ENCODE results near the gene VWA7. TPM values are rescaled to one million over a fixed set of nuclear protein-coding genes. Genes with fewer than 3 reads are reported as not detected.

The VWA7 gene
- total RNA-seq, 4 donors from 2014 or later, result 0.22 to 0.80 (median 0.58) TPM

DNA sequence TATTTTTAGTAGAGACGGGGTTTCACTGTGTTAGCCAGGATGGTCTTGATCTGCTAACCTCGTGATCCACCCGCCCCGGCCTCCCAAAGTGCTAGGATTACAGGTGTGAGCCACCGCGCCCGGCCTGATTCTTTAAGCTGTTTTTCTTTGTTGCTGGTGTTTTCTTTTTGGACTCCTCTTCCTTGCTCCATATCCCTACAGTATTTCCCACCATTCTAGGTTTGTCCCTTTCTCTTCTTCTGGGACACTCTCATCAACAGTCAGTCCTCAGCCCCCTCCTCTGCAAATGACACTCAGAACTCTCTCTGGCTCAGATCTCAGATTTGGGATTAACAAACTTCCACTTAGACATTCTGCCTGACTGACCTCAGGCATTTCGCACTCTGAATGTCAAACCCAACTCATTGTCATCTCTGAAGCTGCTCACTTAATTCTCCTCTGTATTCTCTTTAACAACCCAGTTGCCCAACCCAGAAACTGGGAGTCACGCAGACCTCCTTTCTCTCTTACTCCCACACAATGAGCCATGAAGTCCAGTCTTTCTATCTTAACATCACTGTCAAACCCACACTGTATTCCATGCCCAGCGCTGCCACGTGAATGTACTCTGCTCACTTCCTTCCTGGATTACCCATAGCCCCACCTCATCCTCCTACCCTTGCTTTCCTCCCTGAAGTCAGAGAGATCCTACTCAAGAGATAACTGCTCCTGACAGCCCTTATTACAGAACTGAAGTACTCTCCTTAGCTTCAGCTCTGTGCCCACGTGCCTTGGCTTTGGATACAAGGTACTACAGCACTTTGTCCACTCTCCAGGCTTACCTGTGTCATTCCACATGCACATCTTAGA lies 51.4 kb downstream of the VWA7 start:
- Histone ChIP-seq H3K4me3 (no peak overlapping the region), H3K27me3 (no peaks in the 10 kb centered on the region), H3K36me3 (peaks cover 0 to 29% (median 0%) of the 10 kb centered on the region in 3 donors), H3K27ac (peak overlapping the region in 3 of 4 donors; percentile 28 to 97 (median 42)), H3K9me3 (no peaks in the 10 kb centered on the region), H3K4me1 (peaks cover 21 to 73% (median 27%) of the 10 kb centered on the region in 3 donors)
- DNase-seq, result no peak
- 77 to 84% methylated on average over 12 of the region's 12 CpGs for WGBS, 2 donors
- intact Hi-C loops (cut with DNase I), result no loop called here
- TF ChIP-seq, protein P1, sequence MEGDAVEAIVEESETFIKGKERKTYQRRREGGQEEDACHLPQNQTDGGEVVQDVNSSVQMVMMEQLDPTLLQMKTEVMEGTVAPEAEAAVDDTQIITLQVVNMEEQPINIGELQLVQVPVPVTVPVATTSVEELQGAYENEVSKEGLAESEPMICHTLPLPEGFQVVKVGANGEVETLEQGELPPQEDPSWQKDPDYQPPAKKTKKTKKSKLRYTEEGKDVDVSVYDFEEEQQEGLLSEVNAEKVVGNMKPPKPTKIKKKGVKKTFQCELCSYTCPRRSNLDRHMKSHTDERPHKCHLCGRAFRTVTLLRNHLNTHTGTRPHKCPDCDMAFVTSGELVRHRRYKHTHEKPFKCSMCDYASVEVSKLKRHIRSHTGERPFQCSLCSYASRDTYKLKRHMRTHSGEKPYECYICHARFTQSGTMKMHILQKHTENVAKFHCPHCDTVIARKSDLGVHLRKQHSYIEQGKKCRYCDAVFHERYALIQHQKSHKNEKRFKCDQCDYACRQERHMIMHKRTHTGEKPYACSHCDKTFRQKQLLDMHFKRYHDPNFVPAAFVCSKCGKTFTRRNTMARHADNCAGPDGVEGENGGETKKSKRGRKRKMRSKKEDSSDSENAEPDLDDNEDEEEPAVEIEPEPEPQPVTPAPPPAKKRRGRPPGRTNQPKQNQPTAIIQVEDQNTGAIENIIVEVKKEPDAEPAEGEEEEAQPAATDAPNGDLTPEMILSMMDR (IDR thresholded peaks at IDR 0.05), result no peak
- TF ChIP-seq POLR2A (IDR thresholded peaks at IDR 0.05), result no peak

GRCh38 chr6:31723980-31724691 lies 53.0 kb downstream of the VWA7 start:
- Histone ChIP-seq H3K36me3 (peaks cover 0 to 26% (median 0%) of the 10 kb centered on the region in 3 donors), H3K27me3 (no peaks in the 10 kb centered on the region), H3K4me3 (no peak overlapping the region), H3K9me3 (no peaks in the 10 kb centered on the region), H3K27ac (peak overlapping the region in 2 of 4 donors; percentile 10 to 21), H3K4me1 (peaks cover 20 to 75% (median 24%) of the 10 kb centered on the region in 3 donors)
- DNase-seq, result no peak
- TF ChIP-seq, protein P1 (IDR thresholded peaks at IDR 0.05), result no peak
- no peak for TF ChIP-seq POLR2A (IDR thresholded peaks at IDR 0.05)
- WGBS, 2 donors, result 84% methylated on average over 13 to 18 of the region's 25 CpGs
- intact Hi-C loops (cut with DNase I), result no loop called here

DNA sequence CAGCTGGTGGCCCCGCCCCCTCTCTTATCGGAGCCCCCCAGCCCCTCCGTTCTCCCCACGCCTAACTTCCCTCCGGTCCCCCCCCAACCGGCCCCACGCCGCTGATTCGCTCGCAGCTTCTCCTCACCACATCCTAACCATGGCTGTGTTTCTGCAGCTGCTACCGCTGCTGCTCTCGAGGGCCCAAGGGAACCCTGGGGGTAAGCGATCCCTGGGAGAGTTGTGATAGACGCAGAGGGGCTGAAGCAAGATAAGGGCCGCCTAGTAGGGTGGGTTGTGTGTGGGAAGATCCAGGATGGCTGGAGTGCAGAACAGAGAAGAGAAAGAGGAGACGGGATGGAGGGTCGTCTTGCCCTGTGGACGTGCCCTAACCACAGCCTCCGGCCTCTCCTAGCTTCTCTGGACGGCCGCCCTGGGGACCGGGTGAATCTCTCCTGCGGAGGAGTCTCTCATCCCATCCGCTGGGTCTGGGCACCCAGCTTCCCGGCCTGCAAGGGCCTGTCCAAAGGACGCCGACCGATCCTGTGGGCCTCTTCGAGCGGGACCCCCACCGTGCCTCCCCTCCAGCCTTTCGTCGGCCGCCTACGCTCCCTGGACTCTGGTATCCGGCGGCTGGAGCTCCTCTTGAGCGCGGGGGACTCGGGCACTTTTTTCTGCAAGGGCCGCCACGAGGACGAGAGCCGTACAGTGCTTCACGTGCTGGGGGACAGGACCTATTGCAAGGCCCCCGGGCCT lies 53.7 kb downstream of the VWA7 start, which contains the start of gene MPIG6B:
Gene MPIG6B, plus strand, starts transcription at position 129 of the 735 bp plus-strand sequence. Its CDS starts 11 bp downstream, at position 140.
- Histone ChIP-seq H3K27me3 (no peaks in the 10 kb centered on the region), H3K4me1 (peaks cover 13 to 75% (median 22%) of the 10 kb centered on the region in 3 donors), H3K4me3 (no peak within 1 kb of the TSS), H3K27ac (peak within 1 kb of the TSS in 2 of 4 donors; percentile 62 to 94), H3K36me3 (peaks cover 0 to 25% (median 0%) of the 10 kb centered on the region in 3 donors), H3K9me3 (no peaks in the 10 kb centered on the region)
- TF ChIP-seq, protein P1 (IDR thresholded peaks at IDR 0.05), result no peak
- TF ChIP-seq POLR2A (IDR thresholded peaks at IDR 0.05), result no peak
- no peak for DNase-seq
- 75 to 79% methylated on average over 8 to 14 of the region's 46 CpGs for WGBS, 2 donors
- intact Hi-C loops (cut with DNase I), result no loop called here

- WGBS, 2 donors, result 78 to 89% methylated on average over 1 to 2 of the region's 3 CpGs
- Histone ChIP-seq H3K9me3 (no peaks in the 10 kb centered on the region), H3K4me1 (peaks cover 10 to 74% (median 22%) of the 10 kb centered on the region in 3 donors), H3K27me3 (no peaks in the 10 kb centered on the region), H3K4me3 (no peak overlapping the region), H3K36me3 (peaks cover 0 to 12% (median 0%) of the 10 kb centered on the region in 3 donors), H3K27ac (peak overlapping the region in 3 of 4 donors; percentile 20 to 94 (median 62))
- DNase-seq, result no peak
- intact Hi-C loops (cut with DNase I), result no loop called here
- TF ChIP-seq, protein P1 (IDR thresholded peaks at IDR 0.05), result no peak
Observed at GRCh38 chr6:31722173-31722572, 55.0 kb downstream of the VWA7 start.

All from esophagus squamous epithelium (tissue), 5 donors.